SK-N-SH treated with all-trans-retinoic acid at 6 μM for 48 hours (cell line): ENCODE measurements around the gene ZIK1.

Source experiments
- CREB5 ChIP-seq: fragments of 250-450 bp; sonication (Bioruptor Pico); IDR thresholded peaks from 2 replicates; pipeline ENCODE4 v1.5.1; 2020; ENCODE audit warnings: low read depth, mild to moderate bottlenecking, moderate library complexity
- ZNF8 ChIP-seq: fragments of 450-650 bp; formaldehyde crosslinking; IDR thresholded peaks from 2 replicates; pipeline ENCODE4 v1.5.0; 2020; ENCODE audit warnings: mild to moderate bottlenecking, moderate library complexity

- TF ChIP-seq ZNF8 (CRISPR knock-in tag) (no peak), CREB5 (CRISPR knock-in tag) (no peak)
These were observed 45.9 kb upstream of the ZIK1 start for GRCh38 chr19:57537953-57538547.
